ENCODE results near the gene RNF145. TPM values are rescaled to one million over a fixed set of nuclear protein-coding genes. Genes with fewer than 3 reads are reported as not detected.

The RNF145 gene
- total and polyA plus RNA-seq, 2 of the 13 experiments (the other 11 are each of a cell fraction or from before 2014, with no cell fraction given), result 24.6 TPM

- intact Hi-C loops (cut with micrococcal nuclease; ENCODE audit: unreplicated experiment) (no loop called here), in situ Hi-C loops (cut with HindIII; ENCODE audit: extremely low pct_ligation_motif_present, low pct_unique_long_range_greater_than_20kb) (no loop called here)
- H3K4me1 ChIP-seq (ENCODE audit: insufficient read depth, low read length), result peaks cover 44% of the 10 kb centered on the region
- peaks cover 8% of the 10 kb centered on the region; the same call in 1 of the 2 replicates for H4K20me1 ChIP-seq (ENCODE audit: insufficient read depth, low read length)
- no peak overlapping the region for H3K27ac ChIP-seq (ENCODE audit: extremely low read length, insufficient read depth, low read length)
- no peak for ATAC-seq
- POLR2A ChIA-PET, result no interaction called here
- DNase-seq (ENCODE audit: low spot score), result no peak
- no TSS peak for BruUV-seq (replicated peaks)
- no peak overlapping the region for H2AFZ ChIP-seq (ENCODE audit: low read length)
- H3K4me3 ChIP-seq (replicated peaks in 1 of 3; ENCODE audit: insufficient read depth in 1 of 3, low read depth in 2 of 3, low read length in 3 of 3), result no peak overlapping the region
- no peak for TF ChIP-seq ZNF296 (CRISPR knock-in tag; conservative IDR thresholded peaks at IDR 0.05)
- no peak for TF ChIP-seq ZNF605 (CRISPR knock-in tag; IDR thresholded peaks at IDR 0.05)
- peaks cover 2% of the 10 kb centered on the region for H3K79me2 ChIP-seq (ENCODE audit: insufficient read depth, low read length)
- CTCF ChIA-PET (ENCODE audit: low intra/inter-chr PET ratio, low total read pairs), result no interaction called here
- H3K27me3 ChIP-seq (ENCODE audit: control insufficient read depth in 1 of 2, insufficient read depth in 2 of 2, low read length in 2 of 2), result no peaks in the 10 kb centered on the region
- no peak overlapping the region for H3K4me2 ChIP-seq (ENCODE audit: low read depth, low read length)
- peaks cover 0 to 30% of the 10 kb centered on the region in 2 experiments; a peak in 2 of 5 replicates for H3K36me3 ChIP-seq (replicated peaks in 1 of 2; ENCODE audit: control insufficient read depth in 1 of 2, insufficient read depth in 2 of 2, low read length in 2 of 2)
- no peak for FAIRE-seq
- H3K9ac ChIP-seq (ENCODE audit: insufficient read depth, low read depth, low read length), result no peak overlapping the region
- no peaks in the 10 kb centered on the region for H3K9me3 ChIP-seq (ENCODE audit: low read length)
These were observed 28.2 kb downstream of the RNF145 start for GRCh38 chr5:159181152-159181551.

GRCh38 chr5:159179529-159180305, 29.6 kb downstream of the RNF145 start:
- Histone ChIP-seq H3K36me3 (replicated peaks in 1 of 2; ENCODE audit: control insufficient read depth in 1 of 2, insufficient read depth in 2 of 2, low read length in 2 of 2) (peaks cover 0 to 32% of the 10 kb centered on the region in 2 experiments; a peak in 2 of 5 replicates), H3K4me3 (replicated peaks in 1 of 3; ENCODE audit: insufficient read depth in 1 of 3, low read depth in 2 of 3, low read length in 3 of 3) (no peak overlapping the region), H3K9me3 (ENCODE audit: low read length) (no peaks in the 10 kb centered on the region), H3K4me1 (ENCODE audit: insufficient read depth, low read length) (peaks cover 44% of the 10 kb centered on the region), H3K4me2 (ENCODE audit: low read depth, low read length) (no peak overlapping the region), H3K79me2 (ENCODE audit: insufficient read depth, low read length) (peaks cover 2% of the 10 kb centered on the region), H2AFZ (ENCODE audit: low read length) (no peak overlapping the region), H3K9ac (ENCODE audit: insufficient read depth, low read depth, low read length) (no peak overlapping the region), H3K27ac (ENCODE audit: extremely low read length, insufficient read depth, low read length) (no peak overlapping the region), H4K20me1 (ENCODE audit: insufficient read depth, low read length) (peaks cover 8% of the 10 kb centered on the region; the same call in 1 of the 2 replicates), H3K27me3 (ENCODE audit: control insufficient read depth in 1 of 2, insufficient read depth in 2 of 2, low read length in 2 of 2) (no peaks in the 10 kb centered on the region)
- DNase-seq (ENCODE audit: low spot score), result no peak
- ChIA-PET POLR2A (no interaction called here), CTCF (ENCODE audit: low intra/inter-chr PET ratio, low total read pairs) (no interaction called here)
- 100% methylated on average over 3 of the region's 3 CpGs for WGBS (ENCODE audit: low lambda C conversion rate)
- BruUV-seq (replicated peaks), result no TSS peak
- intact Hi-C loops (cut with micrococcal nuclease; ENCODE audit: unreplicated experiment), result no loop called here
- no peak for FAIRE-seq
- no peak for ATAC-seq
- in situ Hi-C loops (cut with HindIII; ENCODE audit: extremely low pct_ligation_motif_present, low pct_unique_long_range_greater_than_20kb), result no loop called here
- no peak for TF ChIP-seq FOXP4 (CRISPR knock-in tag; IDR thresholded peaks at IDR 0.05)
- TF ChIP-seq JUND (CRISPR knock-in tag; IDR thresholded peaks at IDR 0.05), result no peak
- TF ChIP-seq, protein P1, sequence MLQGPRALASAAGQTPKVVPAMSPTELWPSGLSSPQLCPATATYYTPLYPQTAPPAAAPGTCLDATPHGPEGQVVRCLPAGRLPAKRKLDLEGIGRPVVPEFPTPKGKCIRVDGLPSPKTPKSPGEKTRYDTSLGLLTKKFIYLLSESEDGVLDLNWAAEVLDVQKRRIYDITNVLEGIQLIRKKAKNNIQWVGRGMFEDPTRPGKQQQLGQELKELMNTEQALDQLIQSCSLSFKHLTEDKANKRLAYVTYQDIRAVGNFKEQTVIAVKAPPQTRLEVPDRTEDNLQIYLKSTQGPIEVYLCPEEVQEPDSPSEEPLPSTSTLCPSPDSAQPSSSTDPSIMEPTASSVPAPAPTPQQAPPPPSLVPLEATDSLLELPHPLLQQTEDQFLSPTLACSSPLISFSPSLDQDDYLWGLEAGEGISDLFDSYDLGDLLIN (CRISPR knock-in tag; IDR thresholded peaks at IDR 0.05; ENCODE audit: borderline replicate concordance), result no peak
- no peak for TF ChIP-seq SMAD9 (CRISPR knock-in tag; IDR thresholded peaks at IDR 0.05)
- no peak for TF ChIP-seq ZUFSP (CRISPR knock-in tag; IDR thresholded peaks at IDR 0.05; ENCODE audit: borderline replicate concordance)
- TF ChIP-seq, protein P2, sequence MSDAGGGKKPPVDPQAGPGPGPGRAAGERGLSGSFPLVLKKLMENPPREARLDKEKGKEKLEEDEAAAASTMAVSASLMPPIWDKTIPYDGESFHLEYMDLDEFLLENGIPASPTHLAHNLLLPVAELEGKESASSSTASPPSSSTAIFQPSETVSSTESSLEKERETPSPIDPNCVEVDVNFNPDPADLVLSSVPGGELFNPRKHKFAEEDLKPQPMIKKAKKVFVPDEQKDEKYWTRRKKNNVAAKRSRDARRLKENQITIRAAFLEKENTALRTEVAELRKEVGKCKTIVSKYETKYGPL (CRISPR knock-in tag; IDR thresholded peaks at IDR 0.05), result no peak
- TF ChIP-seq ZNF446 (CRISPR knock-in tag; IDR thresholded peaks at IDR 0.05), result no peak
- TF ChIP-seq ZKSCAN5 (CRISPR knock-in tag; IDR thresholded peaks at IDR 0.05), result no peak
- TF ChIP-seq ISX (CRISPR knock-in tag; conservative IDR thresholded peaks at IDR 0.05), result no peak
- no peak for TF ChIP-seq ZSCAN9 (CRISPR knock-in tag; IDR thresholded peaks at IDR 0.05; ENCODE audit: borderline replicate concordance)
- TF ChIP-seq ADNP (CRISPR knock-in tag; IDR thresholded peaks at IDR 0.05), result no peak

Data from HepG2 (cell line).